Gastrocnemius medialis (tissue), 4 donors: ENCODE data around the gene ELK3.

Experiments used
- POLR2A ChIP-seq, 2 donors: fragments of 450-650 bp; IDR thresholded peaks; one replicate each; pipeline ENCODE4 v1.6.1; 2017; ENCODE audit warnings: antibody characterized with exemption in 2 of 2, mild to moderate bottlenecking in 2 of 2, moderate library complexity in 2 of 2
- TF ChIP-seq, protein P1 (sequence below), 5 experiments: fragments of 450-650 bp in 3 of 5; fragments of 200-600 bp in 2 of 5; sonication (generic) in 2 of 5; IDR thresholded peaks in 4 of 5; conservative IDR thresholded peaks in 1 of 5; 1 replicate in 4 of 5; 2 replicates in 1 of 5; pipeline ENCODE4 v1.5.1; 2016 to 2019; ENCODE audit warnings: antibody characterized with exemption in 5 of 5, mild to moderate bottlenecking in 3 of 5, moderate library complexity in 3 of 5

DNA sequence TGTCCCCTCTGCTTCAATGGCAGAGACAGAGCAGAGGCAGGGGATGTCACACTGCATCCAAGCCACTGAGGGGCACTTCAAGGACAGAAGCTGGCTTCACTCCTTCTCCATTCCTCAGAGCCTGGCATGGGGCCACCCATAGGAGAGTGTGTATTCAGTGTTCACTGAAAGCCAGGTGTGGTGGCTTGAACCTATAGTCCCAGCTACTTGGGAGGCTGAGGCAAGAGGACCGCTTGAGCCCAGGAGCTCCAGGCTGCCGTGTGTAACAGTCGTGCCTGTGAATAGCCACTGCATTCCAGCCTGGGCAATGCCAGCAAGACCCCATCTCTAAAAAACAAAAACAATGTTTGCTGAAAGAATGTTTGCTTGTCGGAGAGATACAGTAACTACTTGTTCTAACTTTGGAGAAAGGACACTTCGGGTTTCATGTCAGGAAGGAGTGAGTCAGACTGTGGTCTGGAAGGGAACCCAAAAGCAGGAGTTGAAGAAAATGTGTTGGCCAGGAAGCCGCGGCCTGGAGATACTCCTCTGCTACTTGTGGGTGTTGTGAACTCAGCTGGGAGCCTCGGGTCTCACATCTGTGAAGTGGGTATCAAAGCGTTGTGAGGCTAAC lies 43.4 kb downstream of the ELK3 start:
- no peak for TF ChIP-seq POLR2A (IDR thresholded peaks at IDR 0.05)
- TF ChIP-seq, protein P1, sequence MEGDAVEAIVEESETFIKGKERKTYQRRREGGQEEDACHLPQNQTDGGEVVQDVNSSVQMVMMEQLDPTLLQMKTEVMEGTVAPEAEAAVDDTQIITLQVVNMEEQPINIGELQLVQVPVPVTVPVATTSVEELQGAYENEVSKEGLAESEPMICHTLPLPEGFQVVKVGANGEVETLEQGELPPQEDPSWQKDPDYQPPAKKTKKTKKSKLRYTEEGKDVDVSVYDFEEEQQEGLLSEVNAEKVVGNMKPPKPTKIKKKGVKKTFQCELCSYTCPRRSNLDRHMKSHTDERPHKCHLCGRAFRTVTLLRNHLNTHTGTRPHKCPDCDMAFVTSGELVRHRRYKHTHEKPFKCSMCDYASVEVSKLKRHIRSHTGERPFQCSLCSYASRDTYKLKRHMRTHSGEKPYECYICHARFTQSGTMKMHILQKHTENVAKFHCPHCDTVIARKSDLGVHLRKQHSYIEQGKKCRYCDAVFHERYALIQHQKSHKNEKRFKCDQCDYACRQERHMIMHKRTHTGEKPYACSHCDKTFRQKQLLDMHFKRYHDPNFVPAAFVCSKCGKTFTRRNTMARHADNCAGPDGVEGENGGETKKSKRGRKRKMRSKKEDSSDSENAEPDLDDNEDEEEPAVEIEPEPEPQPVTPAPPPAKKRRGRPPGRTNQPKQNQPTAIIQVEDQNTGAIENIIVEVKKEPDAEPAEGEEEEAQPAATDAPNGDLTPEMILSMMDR (IDR thresholded peaks at IDR 0.05 in 4 of 5, conservative IDR thresholded peaks at IDR 0.05 in 1 of 5): no peak
